Esophagus muscularis mucosa (tissue), 4 donors: ENCODE results near the gene TMEM108. TPM values are rescaled to one million over a fixed set of nuclear protein-coding genes. Genes with fewer than 3 reads are reported as not detected.

Experiments
- DNase-seq: peaks from one replicate; pipeline ENCODE4 v3.0.0-alpha.2; 2017; ENCODE audit errors: extremely low spot score
- H3K27ac ChIP-seq, 4 donors: fragments of 200-600 bp; sonication (generic); replicated peaks in 1 of 4; 1 replicate in 3 of 4; 2 replicates in 1 of 4; pipeline ENCODE4 v1.5.1; 2016 to 2019; ENCODE audit warnings: mild to moderate bottlenecking in 1 of 4
- H3K27me3 ChIP-seq, 4 donors: fragments of 200-600 bp; sonication (generic); one replicate each; pipeline versions ENCODE4 v1.5.1 to v1.6.0; 2016 to 2019
- H3K36me3 ChIP-seq, 4 donors: fragments of 200-600 bp; sonication (generic); one replicate each; pipeline ENCODE4 v1.5.1; 2016 to 2019
- H3K4me1 ChIP-seq, 4 donors: fragments of 200-600 bp; sonication (generic); one replicate each; pipeline ENCODE4 v1.5.1; 2016 to 2019
- H3K4me3 ChIP-seq, 4 donors: fragments of 200-600 bp; sonication (generic); 1 replicate in 2 of 4; 2 replicates in 2 of 4; pipeline ENCODE4 v1.5.1; 2016 to 2019; ENCODE audit warnings: mild to moderate bottlenecking in 4 of 4, moderate library complexity in 1 of 4
- H3K9me3 ChIP-seq, 4 donors: fragments of 200-600 bp; sonication (generic); 1 replicate in 3 of 4; 2 replicates in 1 of 4; pipeline ENCODE4 v1.5.1; 2016 to 2019
- CTCF ChIP-seq, 3 experiments: fragments of 200-600 bp in 2 of 3; fragments of 450-650 bp in 1 of 3; sonication (generic) in 2 of 3; IDR thresholded peaks; one replicate each; pipeline ENCODE4 v1.5.1; 2017 to 2019; ENCODE audit warnings: antibody characterized with exemption in 3 of 3, mild to moderate bottlenecking in 2 of 3, moderate library complexity in 1 of 3
- EP300 ChIP-seq: sonication (generic); formaldehyde crosslinking; IDR thresholded peaks from one replicate; pipeline ENCODE4 v1.6.1; 2017; ENCODE audit warnings: antibody characterized with exemption
- POLR2A ChIP-seq: fragments of 450-650 bp; IDR thresholded peaks from one replicate; pipeline ENCODE4 v1.6.1; 2017; ENCODE audit warnings: antibody characterized with exemption, moderate library complexity, mild to moderate bottlenecking, low read depth
- POLR2AphosphoS5 ChIP-seq, 2 donors: sonication (generic); formaldehyde crosslinking; IDR thresholded peaks; one replicate each; pipeline ENCODE4 v1.6.1; 2017; ENCODE audit warnings: antibody characterized with exemption in 2 of 2
- WGBS: methylation state at CpG from one replicate; pipeline ENCODE4 v1.1.5; 2018; 5-methylcytosine and 5-hydroxymethylcytosine counted together
- intact Hi-C: fragments of 100-400 bp; cut with DNase I; formaldehyde crosslinking; loops from one replicate; pipeline ENCODE4 v1.15.1; 2023
- total RNA-seq, 4 donors: library from RNA; depleted of rRNA; stranded (reverse); fragments of >200 nt; gene quantifications; one replicate each; pipeline versions ENCODE4 v1.1.0 to v1.2.1, GENCODE V29; 2016

TMEM108 gene
- total RNA-seq, 4 donors from 2014 or later: 8.6 to 12.1 (median 11.2) TPM

- H3K27ac ChIP-seq: no peak overlapping the region
- H3K4me3 ChIP-seq: no peak overlapping the region
- DNase-seq: no peak
- no peaks in the 10 kb centered on the region for H3K9me3 ChIP-seq
- H3K36me3 ChIP-seq: no peaks in the 10 kb centered on the region
- H3K4me1 ChIP-seq: peaks cover 0 to 23% (median 14%) of the 10 kb centered on the region in 4 donors
- TF ChIP-seq POLR2A: no peak
- TF ChIP-seq CTCF (IDR thresholded peaks at IDR 0.05): no peak
- no peak for TF ChIP-seq EP300
- TF ChIP-seq POLR2AphosphoS5 (IDR thresholded peaks at IDR 0.05): no peak
- intact Hi-C loops: no loop called here
- WGBS: 87% methylated on average over 4 of the region's 4 CpGs
- no peaks in the 10 kb centered on the region for H3K27me3 ChIP-seq
Observed at GRCh38 chr3:133074977-133075376, 36.8 kb downstream of the TMEM108 start.

GRCh38 chr3:133077688-133078087 is 39.5 kb downstream of the TMEM108 start:
- no peak overlapping the region for H3K4me3 ChIP-seq
- H3K27ac ChIP-seq: peak overlapping the region in 2 of 4 donors; percentile 51 to 54
- no peak for TF ChIP-seq EP300
- no peak for TF ChIP-seq POLR2A
- TF ChIP-seq CTCF (IDR thresholded peaks at IDR 0.05): no peak
- TF ChIP-seq POLR2AphosphoS5 (IDR thresholded peaks at IDR 0.05): no peak
- no peaks in the 10 kb centered on the region for H3K36me3 ChIP-seq
- intact Hi-C loops: no loop called here
- no peaks in the 10 kb centered on the region for H3K27me3 ChIP-seq
- H3K4me1 ChIP-seq: peaks cover 0 to 32% (median 15%) of the 10 kb centered on the region in 4 donors
- WGBS: 46% methylated on average over 3 of the region's 3 CpGs
- H3K9me3 ChIP-seq: no peaks in the 10 kb centered on the region
- DNase-seq: no peak

GRCh38 chr3:133079621-133080020 is 41.4 kb downstream of the TMEM108 start:
- intact Hi-C loops: no loop called here
- 79% methylated on average over 3 of the region's 3 CpGs for WGBS
- TF ChIP-seq EP300 (no peak), POLR2AphosphoS5 (IDR thresholded peaks at IDR 0.05) (no peak), CTCF (IDR thresholded peaks at IDR 0.05) (no peak), POLR2A (no peak)

GRCh38 chr3:133081016-133081415 is 42.8 kb downstream of the TMEM108 start:
- H3K36me3 ChIP-seq: no peaks in the 10 kb centered on the region
- no peak for TF ChIP-seq POLR2AphosphoS5 (IDR thresholded peaks at IDR 0.05)
- no peak for TF ChIP-seq POLR2A
- no peak for TF ChIP-seq CTCF (IDR thresholded peaks at IDR 0.05)
- no peak for TF ChIP-seq EP300
- intact Hi-C loops: no loop called here
- H3K27me3 ChIP-seq: no peaks in the 10 kb centered on the region
- no peak overlapping the region for H3K4me3 ChIP-seq
- H3K27ac ChIP-seq: no peak overlapping the region
- DNase-seq: no peak
- WGBS: 89% methylated on average over 7 of the region's 7 CpGs
- H3K9me3 ChIP-seq: no peaks in the 10 kb centered on the region
- peaks cover 0 to 58% (median 27%) of the 10 kb centered on the region in 4 donors for H3K4me1 ChIP-seq

More at GRCh38 chr3:133079621-133080020, 41.4 kb downstream of the TMEM108 start:
- H3K4me3 ChIP-seq: no peak overlapping the region
- no peak for DNase-seq
- no peaks in the 10 kb centered on the region for H3K27me3 ChIP-seq
- no peaks in the 10 kb centered on the region for H3K36me3 ChIP-seq
- H3K4me1 ChIP-seq: peaks cover 0 to 50% (median 27%) of the 10 kb centered on the region in 4 donors
- no peaks in the 10 kb centered on the region for H3K9me3 ChIP-seq
- H3K27ac ChIP-seq: no peak overlapping the region

- no peak for DNase-seq
- 10% methylated on average over 1 of the region's 1 CpG for WGBS
- H3K27me3 ChIP-seq: no peaks in the 10 kb centered on the region
- peak overlapping the region in 1 of 4 donors; percentile 22 for H3K27ac ChIP-seq
- H3K4me1 ChIP-seq: peaks cover 0 to 38% (median 15%) of the 10 kb centered on the region in 4 donors
- intact Hi-C loops: no loop called here
- TF ChIP-seq CTCF (IDR thresholded peaks at IDR 0.05) (no peak), POLR2AphosphoS5 (IDR thresholded peaks at IDR 0.05) (no peak), POLR2A (no peak), EP300 (no peak)
- H3K36me3 ChIP-seq: no peaks in the 10 kb centered on the region
- no peaks in the 10 kb centered on the region for H3K9me3 ChIP-seq
- H3K4me3 ChIP-seq: no peak overlapping the region
Observed at GRCh38 chr3:133083395-133083794, 45.2 kb downstream of the TMEM108 start.
